ENCODE results near the gene NELFCD. TPM values are rescaled to one million over a fixed set of nuclear protein-coding genes. Genes with fewer than 3 reads are reported as not detected.

The NELFCD gene
- total and polyA plus RNA-seq, 7 donors = 24.1 to 43.6 (median 35.4) TPM

GRCh38 chr20:59015812-59016711, 35.0 kb downstream of the NELFCD start:
- TF ChIP-seq CTCF (IDR thresholded peaks at IDR 0.05) = no peak
- no peak overlapping the region for H3K27ac ChIP-seq
- ATAC-seq (no peak), DNase-seq (no peak)
- intact Hi-C loops (cut with DNase I) = no loop called here
- H3K4me1 ChIP-seq = peaks cover 2% of the 10 kb centered on the region
- no peaks in the 10 kb centered on the region for H3K27me3 ChIP-seq (ENCODE audit: insufficient read depth in 3 of 3, low read length in 2 of 3)
- no peaks in the 10 kb centered on the region for H3K9me3 ChIP-seq
- H3K36me3 ChIP-seq (ENCODE audit: insufficient read depth in 1 of 2, low read depth in 1 of 2) = no peaks in the 10 kb centered on the region
- H3K4me3 ChIP-seq = no peak overlapping the region
- WGBS, 3 donors = 79 to 89% (median 80%) methylated on average over 16 of the region's 16 CpGs

- WGBS, 3 donors = 56 to 72% (median 58%) methylated on average over 4 of the region's 4 CpGs
- intact Hi-C loops (cut with DNase I) = no loop called here
- H3K9me3 ChIP-seq = no peaks in the 10 kb centered on the region
- DNase-seq (no peak), ATAC-seq (no peak)
- no peaks in the 10 kb centered on the region for H3K36me3 ChIP-seq (ENCODE audit: insufficient read depth in 1 of 2, low read depth in 1 of 2)
- H3K4me1 ChIP-seq = no peaks in the 10 kb centered on the region
- H3K27me3 ChIP-seq (ENCODE audit: insufficient read depth in 3 of 3, low read length in 2 of 3) = no peaks in the 10 kb centered on the region
- TF ChIP-seq CTCF (IDR thresholded peaks at IDR 0.05) = no peak
- H3K27ac ChIP-seq = no peak overlapping the region
- H3K4me3 ChIP-seq = no peak overlapping the region
Observed at GRCh38 chr20:59016795-59017492, 35.9 kb downstream of the NELFCD start.

GRCh38 chr20:59017493-59018231, 36.6 kb downstream of the NELFCD start:
- Histone ChIP-seq H3K27ac (no peak overlapping the region), H3K27me3 (ENCODE audit: insufficient read depth in 3 of 3, low read length in 2 of 3) (no peaks in the 10 kb centered on the region), H3K9me3 (no peaks in the 10 kb centered on the region), H3K4me3 (no peak overlapping the region), H3K4me1 (no peaks in the 10 kb centered on the region), H3K36me3 (ENCODE audit: insufficient read depth in 1 of 2, low read depth in 1 of 2) (peaks cover 2 to 6% of the 10 kb centered on the region in 2 donors)
- no peak for ATAC-seq
- no peak for TF ChIP-seq CTCF (IDR thresholded peaks at IDR 0.05)
- WGBS, 3 donors = 89 to 90% (median 89%) methylated on average over 16 of the region's 16 CpGs
- no peak for DNase-seq
- intact Hi-C loops (cut with DNase I) = no loop called here

GRCh38 chr20:59018817-59019216, 37.8 kb downstream of the NELFCD start:
- intact Hi-C loops (cut with DNase I) = no loop called here
- 91 to 92% (median 92%) methylated on average over 9 to 10 of the region's 10 CpGs for WGBS, 3 donors
- Histone ChIP-seq H3K4me3 (no peak overlapping the region), H3K4me1 (no peaks in the 10 kb centered on the region), H3K27ac (no peak overlapping the region), H3K36me3 (ENCODE audit: insufficient read depth in 1 of 2, low read depth in 1 of 2) (peaks cover 2 to 17% of the 10 kb centered on the region in 2 donors), H3K9me3 (no peaks in the 10 kb centered on the region), H3K27me3 (ENCODE audit: insufficient read depth in 3 of 3, low read length in 2 of 3) (no peaks in the 10 kb centered on the region)
- no peak for DNase-seq
- no peak for TF ChIP-seq CTCF (IDR thresholded peaks at IDR 0.05)
- no peak for ATAC-seq
